K562 (cell line): ENCODE data around the gene FATE1. TPM values are rescaled to one million over a fixed set of nuclear protein-coding genes. Genes with fewer than 3 reads are reported as not detected.

Experiments
- ATAC-seq: fragments of 200-7000 bp; cut with Tn5 transposase; 3 replicates; pipeline ENCODE4 v1.9.1; 2020; ENCODE audit warnings: moderate library complexity
- BruUV-seq: library from RNA; stranded (reverse); fragments of 400-500 nt; replicated peaks from 2 replicates; lab custom pipeline; 2021; lab: Mats Ljungman, UMichigan
- CTCF ChIA-PET: fragments of 300-600 bp; formaldehyde crosslinking; extraction: SDS; loops from one replicate; lab custom pipeline; 2021; ENCODE audit warnings: low intra/inter-chr PET ratio; lab: Yijun Ruan, JAX
- POLR2A ChIA-PET: fragments of 300-600, 350-650 bp; sonication (Branson Sonifier 250); formaldehyde crosslinking; extraction: SDS; loops from one replicate; lab custom pipeline; 2021; ENCODE audit warnings: antibody characterized with exemption, inconsistent platforms; lab: Yijun Ruan, JAX
- DNase-seq, 4 experiments: peaks; one replicate each; pipeline versions ENCODE4 v3.0.0 to v3.0.0-alpha.2; 2011 to 2018; ENCODE audit warnings: low spot score in 3 of 4, mixed read lengths in 3 of 4; ENCODE audit errors: extremely low read depth in 1 of 4
- FAIRE-seq: peaks from 2 replicates; lab custom pipeline; 2011; peaks lifted over from hg19 to GRCh38; lab: Jason Lieb, UNC
- H2AFZ ChIP-seq: 2 replicates; pipeline ENCODE4 v1.6.0; 2011; ENCODE audit warnings: low read depth, low read length, control low read depth, inconsistent platforms
- H3K27ac ChIP-seq: fragments of 200-600 bp; 3 replicates; pipeline ENCODE4 v1.8.0; 2011; ENCODE audit warnings: low read depth, mild to moderate bottlenecking, control low read depth, inconsistent platforms, low read length, moderate library complexity, mixed read lengths; ENCODE audit errors: extremely low read depth
- H3K27me3 ChIP-seq, 2 experiments: fragments of 300-600 bp in 1 of 2; 2 replicates in 1 of 2; 3 replicates in 1 of 2; pipeline versions ENCODE4 v1.6.0 to v1.8.0; 2011; ENCODE audit warnings: inconsistent platforms in 2 of 2, low read length in 2 of 2, mild to moderate bottlenecking in 1 of 2, mixed read lengths in 1 of 2, moderate library complexity in 1 of 2; ENCODE audit not compliant: control insufficient read depth in 2 of 2, insufficient read depth in 2 of 2
- H3K36me3 ChIP-seq: fragments of 300-600 bp; 3 replicates; pipeline ENCODE4 v1.8.0; 2011; ENCODE audit warnings: mild to moderate bottlenecking, low read length, inconsistent platforms; ENCODE audit not compliant: control insufficient read depth, insufficient read depth
- H3K4me1 ChIP-seq, 2 experiments: fragments of 200-600 bp in 1 of 2; replicated peaks in 1 of 2; 2 replicates in 1 of 2; 3 replicates in 1 of 2; pipeline versions ENCODE4 v1.5.1 to v1.8.0; 2011; ENCODE audit warnings: inconsistent platforms in 2 of 2, low read length in 2 of 2, mild to moderate bottlenecking in 1 of 2, mixed read lengths in 1 of 2, moderate library complexity in 1 of 2; ENCODE audit not compliant: control insufficient read depth in 2 of 2, insufficient read depth in 2 of 2
- H3K4me2 ChIP-seq: 2 replicates; pipeline ENCODE4 v1.6.1; 2011; ENCODE audit warnings: low read length, control low read depth, inconsistent platforms, mixed read lengths; ENCODE audit not compliant: insufficient read depth
- H3K4me3 ChIP-seq: fragments of 200-600 bp; sonication (generic), shearing (Covaris generic); 2 replicates; pipeline ENCODE4 v1.5.1; 2016; ENCODE audit warnings: control low read depth, inconsistent platforms
- H3K79me2 ChIP-seq: fragments of 200-600 bp; 3 replicates; pipeline ENCODE4 v1.8.0; 2011; ENCODE audit warnings: low read length, inconsistent platforms; ENCODE audit not compliant: control insufficient read depth, insufficient read depth
- H3K9ac ChIP-seq, 2 experiments: 2 replicates each; pipeline versions ENCODE4 v1.6.0 to v1.6.1; 2011; ENCODE audit warnings: low read depth in 2 of 2, low read length in 2 of 2, control low read depth in 1 of 2, inconsistent platforms in 1 of 2, mild to moderate bottlenecking in 1 of 2, mixed read lengths in 1 of 2; ENCODE audit not compliant: insufficient read depth in 1 of 2
- H3K9me1 ChIP-seq: one replicate; pipeline ENCODE4 v1.6.0; 2011; ENCODE audit warnings: inconsistent platforms, mild to moderate bottlenecking, low read length, moderate library complexity; ENCODE audit not compliant: control insufficient read depth, insufficient read depth
- H3K9me3 ChIP-seq: replicated peaks from 2 replicates; pipeline ENCODE4 v1.5.1; 2011; ENCODE audit warnings: low read depth, low read length, inconsistent platforms; ENCODE audit not compliant: control insufficient read depth, insufficient read depth
- H4K20me1 ChIP-seq: replicated peaks from 2 replicates; pipeline ENCODE4 v1.6.1; 2011; ENCODE audit warnings: low read length, inconsistent platforms, mixed read lengths; ENCODE audit not compliant: control insufficient read depth, insufficient read depth
- BRF2 ChIP-seq: IDR thresholded peaks from 3 replicates; pipeline ENCODE4 v1.6.1; 2011; ENCODE audit warnings: borderline replicate concordance, mild to moderate bottlenecking; ENCODE audit not compliant: insufficient read length, insufficient read depth
- EWSR1 ChIP-seq: fragments of 450-650 bp; IDR thresholded peaks from 2 replicates; pipeline ENCODE4 v1.6.1; 2018; ENCODE audit warnings: borderline replicate concordance, mild to moderate bottlenecking, low read depth, moderate library complexity; ENCODE audit not compliant: partially characterized antibody
- HDGF ChIP-seq: fragments of 450-650 bp; IDR thresholded peaks from 2 replicates; pipeline ENCODE4 v1.6.1; 2016
- NBN ChIP-seq: fragments of 450-650 bp; IDR thresholded peaks from 2 replicates; pipeline ENCODE4 v1.6.1; 2016; ENCODE audit warnings: low read depth, mild to moderate bottlenecking
- NRF1 ChIP-seq, 2 experiments: fragments of 450-650 bp; IDR thresholded peaks in 1 of 2; conservative IDR thresholded peaks in 1 of 2; 2 replicates each; pipeline ENCODE4 v1.6.1; 2014; ENCODE audit warnings: mild to moderate bottlenecking in 2 of 2
- SMAD4 ChIP-seq: fragments of 250-450 bp; sonication (Bioruptor Pico); conservative IDR thresholded peaks from 2 replicates; pipeline ENCODE4 v1.8.0; 2021; ENCODE audit warnings: inconsistent platforms, mild to moderate bottlenecking, moderate library complexity
- SMC3 ChIP-seq: conservative IDR thresholded peaks from 2 replicates; pipeline ENCODE4 v1.6.1; 2011; ENCODE audit warnings: low read depth, low read length, improper control_type of control experiment; ENCODE audit not compliant: insufficient read depth
- SNRNP70 ChIP-seq: fragments of 200-400 bp; formaldehyde crosslinking; optimal IDR thresholded peaks from 2 replicates; pipeline ENCODE3; 2017; ENCODE audit warnings: low read depth, low read length
- TCF3 ChIP-seq: sonication (generic); formaldehyde crosslinking; IDR thresholded peaks from 2 replicates; pipeline ENCODE4 v1.4.0; 2020; ENCODE audit warnings: mild to moderate bottlenecking, missing genetic modification reagents
- ZNF518B ChIP-seq: fragments of 250-450 bp; sonication (Bioruptor Pico); IDR thresholded peaks from 2 replicates; pipeline ENCODE4 v1.5.0; 2021; ENCODE audit warnings: mild to moderate bottlenecking, moderate library complexity
- ZNF740 ChIP-seq, 3 experiments: fragments of 200-800 bp in 1 of 3; sonication (Bioruptor generic) in 1 of 3; sonication (generic) in 1 of 3; formaldehyde crosslinking in 1 of 3; IDR thresholded peaks; 2 replicates each; pipeline versions ENCODE4 v1.6.1 to v1.8.0; 2016 to 2022; ENCODE audit warnings: mild to moderate bottlenecking in 2 of 3, missing compliant biosample characterization in 2 of 3, missing genetic modification characterization in 2 of 3, missing genetic modification reagents in 1 of 3
- WGBS: fragments of 100-300 bp; shearing (Covaris generic); methylation state at CpG from one replicate; pipeline ENCODE4 v1.1.6; 2016; ENCODE audit warnings: low coverage, mixed read lengths; ENCODE audit not compliant: insufficient coverage; ENCODE audit errors: missing lambda C conversion rate; 5-methylcytosine and 5-hydroxymethylcytosine counted together
- in situ Hi-C: fragments of 300-500 bp; cut with MboI; formaldehyde crosslinking; loops from 4 replicates; pipeline ENCODE4 v1.15.0; 2018; ENCODE audit warnings: inconsistent platforms, mixed read lengths
- intact Hi-C: fragments of 100-400 bp; cut with micrococcal nuclease; formaldehyde crosslinking; loops from 2 replicates; pipeline ENCODE4 v1.14.2; 2022
- polyA plus RNA-seq, 8 experiments: library from polyadenylated mRNA; depleted of rRNA in 4 of 8; stranded (reverse) in 5 of 8; unstranded in 3 of 8; fragments of >200 nt; fragmentation: Nextera tagmentation in 2 of 8; fragmentation: Illumina TruSeq in 1 of 8; extraction: Ambion mirVana in 2 of 8; extraction: Trizol in 1 of 8; gene quantifications; 2 replicates each; pipeline versions ENCODE4 v1.2.1 to v1.2.3, GENCODE V29; 2011 to 2014; ENCODE audit warnings: inconsistent platforms in 1 of 8, missing spikeins in 1 of 8
- total RNA-seq, 7 experiments: library from RNA; depleted of rRNA in 6 of 7; stranded (reverse); fragments of >200 nt in 6 of 7; fragmentation: Illumina TruSeq in 2 of 7; extraction: Trizol in 2 of 7; gene quantifications; 2 replicates each; pipeline versions ENCODE4 v1.2.1 to v1.2.3, GENCODE V29; 2011 to 2021; ENCODE audit warnings: low replicate concordance in 1 of 7
- TF ChIP-seq, protein P1 (sequence below): fragments of 250-450 bp; sonication (Bioruptor Pico); IDR thresholded peaks from 2 replicates; pipeline ENCODE4 v1.4.0; 2020; ENCODE audit warnings: mild to moderate bottlenecking, moderate library complexity
- TF ChIP-seq, protein P2 (sequence below), 2 experiments: fragments of 200-800 bp in 1 of 2; sonication (Bioruptor generic) in 1 of 2; sonication (generic) in 1 of 2; formaldehyde crosslinking in 1 of 2; IDR thresholded peaks in 1 of 2; conservative IDR thresholded peaks in 1 of 2; 2 replicates each; pipeline versions ENCODE4 v1.5.0 to v1.6.1; 2016 to 2020; ENCODE audit warnings: missing compliant biosample characterization in 1 of 2, missing genetic modification characterization in 1 of 2, missing genetic modification reagents in 1 of 2

FATE1 gene
- total and polyA plus RNA-seq, 9 of the 15 experiments (the other 6 are each of a cell fraction or from before 2014, with no cell fraction given), result not detected

- no peaks in the 10 kb centered on the region for H3K4me1 ChIP-seq
- POLR2A ChIA-PET, result interaction anchor here (0.7 kb wide), 1 partner anchor 919 kb away, joined by 3 read pairs; no protein-coding TSS in a partner anchor
- H3K79me2 ChIP-seq, result no peaks in the 10 kb centered on the region
- no peak for ATAC-seq
- no peak overlapping the region for H3K27ac ChIP-seq
- H3K27me3 ChIP-seq, result peaks cover 0 to 38% of the 10 kb centered on the region in 2 experiments; a peak in 4 of 5 replicates
- no peak for FAIRE-seq
- no TSS peak for BruUV-seq
- H2AFZ ChIP-seq, result no peak overlapping the region
- no peaks in the 10 kb centered on the region for H3K9me3 ChIP-seq
- no peak for DNase-seq
- in situ Hi-C loops, result no loop called here
- H3K4me3 ChIP-seq, result no peak overlapping the region
- WGBS, result 0% methylated on average over 5 of the region's 5 CpGs
- intact Hi-C loops, result no loop called here
- H3K9me1 ChIP-seq, result no peaks in the 10 kb centered on the region
- no peak overlapping the region for H3K9ac ChIP-seq
- no peaks in the 10 kb centered on the region for H3K36me3 ChIP-seq
- no peaks in the 10 kb centered on the region for H4K20me1 ChIP-seq
- CTCF ChIA-PET, result no interaction called here
- H3K4me2 ChIP-seq, result no peak overlapping the region
- TF ChIP-seq, protein P1, sequence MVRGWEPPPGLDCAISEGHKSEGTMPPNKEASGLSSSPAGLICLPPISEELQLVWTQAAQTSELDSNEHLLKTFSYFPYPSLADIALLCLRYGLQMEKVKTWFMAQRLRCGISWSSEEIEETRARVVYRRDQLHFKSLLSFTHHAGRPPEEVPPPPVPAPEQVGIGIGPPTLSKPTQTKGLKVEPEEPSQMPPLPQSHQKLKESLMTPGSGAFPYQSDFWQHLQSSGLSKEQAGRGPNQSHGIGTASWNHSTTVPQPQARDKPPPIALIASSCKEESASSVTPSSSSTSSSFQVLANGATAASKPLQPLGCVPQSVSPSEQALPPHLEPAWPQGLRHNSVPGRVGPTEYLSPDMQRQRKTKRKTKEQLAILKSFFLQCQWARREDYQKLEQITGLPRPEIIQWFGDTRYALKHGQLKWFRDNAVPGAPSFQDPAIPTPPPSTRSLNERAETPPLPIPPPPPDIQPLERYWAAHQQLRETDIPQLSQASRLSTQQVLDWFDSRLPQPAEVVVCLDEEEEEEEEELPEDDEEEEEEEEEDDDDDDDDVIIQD (CRISPR knock-in tag), result no peak
- TF ChIP-seq EWSR1 (no peak), ZNF518B (no peak), BRF2 (no peak), SNRNP70 (no peak), ZNF740 (CRISPR knock-in tag; IDR thresholded peaks at IDR 0.05) (no peak), ZNF740 (tag; IDR thresholded peaks at IDR 0.05) (no peak), HDGF (no peak), NRF1 (conservative IDR thresholded peaks at IDR 0.05 in 1 of 2, IDR thresholded peaks at IDR 0.05 in 1 of 2) (no peak), SMAD4 (CRISPR knock-in tag) (no peak), TCF3 (no peak), NBN (no peak), SMC3 (no peak)
- TF ChIP-seq, protein P2, sequence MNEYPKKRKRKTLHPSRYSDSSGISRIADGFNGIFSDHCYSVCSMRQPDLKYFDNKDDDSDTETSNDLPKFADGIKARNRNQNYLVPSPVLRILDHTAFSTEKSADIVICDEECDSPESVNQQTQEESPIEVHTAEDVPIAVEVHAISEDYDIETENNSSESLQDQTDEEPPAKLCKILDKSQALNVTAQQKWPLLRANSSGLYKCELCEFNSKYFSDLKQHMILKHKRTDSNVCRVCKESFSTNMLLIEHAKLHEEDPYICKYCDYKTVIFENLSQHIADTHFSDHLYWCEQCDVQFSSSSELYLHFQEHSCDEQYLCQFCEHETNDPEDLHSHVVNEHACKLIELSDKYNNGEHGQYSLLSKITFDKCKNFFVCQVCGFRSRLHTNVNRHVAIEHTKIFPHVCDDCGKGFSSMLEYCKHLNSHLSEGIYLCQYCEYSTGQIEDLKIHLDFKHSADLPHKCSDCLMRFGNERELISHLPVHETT (CRISPR knock-in tag; conservative IDR thresholded peaks at IDR 0.05 in 1 of 2, IDR thresholded peaks at IDR 0.05 in 1 of 2), result no peak
Observed at GRCh38 chrX:151737494-151737893, 21.7 kb downstream of the FATE1 start.
